Trophoblast cell (in vitro differentiated cells and primary cell): ENCODE data around the gene ANKMY1.

ENCODE experiments used
- DNase-seq, 2 donors: peaks; one replicate each; pipeline ENCODE4 v3.0.0-alpha.2; 2016
- H2AFZ ChIP-seq: 2 replicates; pipeline ENCODE4 v1.6.1; 2013; ENCODE audit warnings: low read length, moderate library complexity, mild to moderate bottlenecking; ENCODE audit not compliant: insufficient read depth, poor library complexity
- H2AK5ac ChIP-seq: 2 replicates; pipeline ENCODE4 v1.6.1; 2013; ENCODE audit warnings: mild to moderate bottlenecking, low read length
- H2BK120ac ChIP-seq: 2 replicates; pipeline ENCODE4 v1.6.1; 2013; ENCODE audit warnings: low read length, mild to moderate bottlenecking, moderate library complexity; ENCODE audit not compliant: insufficient read depth, poor library complexity
- H2BK12ac ChIP-seq: 2 replicates; pipeline ENCODE4 v1.6.1; 2013; ENCODE audit warnings: mild to moderate bottlenecking, low read length, moderate library complexity
- H2BK5ac ChIP-seq: 2 replicates; pipeline ENCODE4 v1.6.1; 2013; ENCODE audit warnings: low read length, low read depth, moderate library complexity, mild to moderate bottlenecking; ENCODE audit not compliant: poor library complexity
- H3K14ac ChIP-seq: 2 replicates; pipeline ENCODE4 v1.6.1; 2013; ENCODE audit warnings: mild to moderate bottlenecking, low read length
- H3K18ac ChIP-seq: 2 replicates; pipeline ENCODE4 v1.6.1; 2013; ENCODE audit warnings: mild to moderate bottlenecking, low read length
- H3K23ac ChIP-seq: 2 replicates; pipeline ENCODE4 v1.6.1; 2013; ENCODE audit warnings: low read length
- H3K27ac ChIP-seq: 2 replicates; pipeline ENCODE4 v1.5.1; 2013; ENCODE audit warnings: low read depth, mild to moderate bottlenecking, inconsistent platforms, low read length, moderate library complexity
- H3K27me3 ChIP-seq: 2 replicates; pipeline ENCODE4 v1.6.1; 2013; ENCODE audit warnings: inconsistent platforms, mild to moderate bottlenecking, low read length, moderate library complexity; ENCODE audit not compliant: insufficient read depth
- H3K36me3 ChIP-seq, 2 experiments: 1 replicate in 1 of 2; 2 replicates in 1 of 2; pipeline ENCODE4 v1.6.1; 2013; ENCODE audit warnings: low read length in 2 of 2, mild to moderate bottlenecking in 2 of 2, moderate library complexity in 1 of 2; ENCODE audit not compliant: insufficient read depth in 2 of 2, control insufficient read depth in 1 of 2
- H3K4ac ChIP-seq: 2 replicates; pipeline ENCODE4 v1.6.1; 2013; ENCODE audit warnings: low read depth, mild to moderate bottlenecking, low read length, moderate library complexity
- H3K4me1 ChIP-seq, 2 experiments: 1 replicate in 1 of 2; 2 replicates in 1 of 2; pipeline ENCODE4 v1.6.1; 2013; ENCODE audit warnings: low read length in 2 of 2, mild to moderate bottlenecking in 2 of 2, moderate library complexity in 1 of 2; ENCODE audit not compliant: insufficient read depth in 2 of 2, control insufficient read depth in 1 of 2
- H3K4me2 ChIP-seq: 2 replicates; pipeline ENCODE4 v1.6.1; 2013; ENCODE audit warnings: inconsistent platforms, mild to moderate bottlenecking, low read length, moderate library complexity
- H3K4me3 ChIP-seq: 2 replicates; pipeline ENCODE4 v1.5.1; 2013; ENCODE audit warnings: mild to moderate bottlenecking, low read depth, low read length, inconsistent platforms
- H3K79me1 ChIP-seq: one replicate; pipeline ENCODE4 v1.6.1; 2013; ENCODE audit warnings: low read length
- H3K79me2 ChIP-seq: 2 replicates; pipeline ENCODE4 v1.6.1; 2013; ENCODE audit warnings: low read length, mild to moderate bottlenecking; ENCODE audit not compliant: control insufficient read depth, insufficient read depth, poor library complexity
- H3K9ac ChIP-seq: 2 replicates; pipeline ENCODE4 v1.6.1; 2013; ENCODE audit warnings: mild to moderate bottlenecking, low read length
- H3K9me3 ChIP-seq: 2 replicates; pipeline ENCODE4 v1.6.1; 2013; ENCODE audit warnings: low read depth, mild to moderate bottlenecking, control low read depth, inconsistent platforms, low read length; ENCODE audit not compliant: insufficient read depth
- H4K12ac ChIP-seq: 2 replicates; pipeline ENCODE4 v1.6.1; 2013; ENCODE audit warnings: low read depth, mild to moderate bottlenecking, low read length, moderate library complexity
- H4K8ac ChIP-seq: 2 replicates; pipeline ENCODE4 v1.6.1; 2013; ENCODE audit warnings: low read depth, mild to moderate bottlenecking, low read length, moderate library complexity
- H4K91ac ChIP-seq: one replicate; pipeline ENCODE4 v1.6.1; 2013; ENCODE audit warnings: low read depth, mild to moderate bottlenecking, low read length, moderate library complexity
- WGBS: extraction: QIAGEN DNeasy Blood & Tissue Kit; methylation state at CpG from one replicate; pipeline ENCODE4 v1.1.7; 2013; ENCODE audit warnings: missing lambda C conversion rate; ENCODE audit not compliant: insufficient read length, insufficient coverage; ENCODE audit errors: extremely low coverage; 5-methylcytosine and 5-hydroxymethylcytosine counted together

Gene ANKMY1

DNA sequence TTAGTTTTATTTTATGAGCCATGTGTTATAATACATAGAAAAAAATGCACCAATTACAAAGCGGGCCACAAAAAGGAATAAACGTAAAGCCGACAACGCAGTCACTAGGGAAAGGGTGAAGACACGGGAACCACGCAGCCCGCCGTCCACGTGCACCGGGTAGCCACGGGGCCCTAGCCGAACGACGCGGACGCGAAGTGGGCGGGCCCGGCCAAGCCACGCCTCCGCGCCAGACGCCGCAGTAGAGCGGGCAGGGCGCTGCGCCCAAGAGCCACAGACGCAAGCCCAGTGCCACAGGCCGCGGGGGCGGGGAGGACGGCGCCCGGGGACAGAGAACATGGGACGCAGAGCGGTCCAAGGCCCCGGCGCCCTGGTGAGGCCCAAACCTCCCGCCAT lies 2.3 kb upstream of the ANKMY1 start, which contains the start of gene DUSP28:
TSS of gene DUSP28 (plus strand) at position 274 of the 396 bp plus-strand sequence. CDS start 328 bp downstream, outside the sequence.
- Histone ChIP-seq H2BK5ac (peak within 1 kb of the TSS; percentile 58), H4K8ac (peak within 1 kb of the TSS; percentile 90), H3K9ac (peak within 1 kb of the TSS; percentile 84), H2AFZ (peak within 1 kb of the TSS; percentile 61), H4K91ac (peak within 1 kb of the TSS; percentile 87), H3K4me2 (peak within 1 kb of the TSS; percentile 84), H3K79me2 (peaks cover 5% of the 10 kb centered on the region), H3K36me3 (no peaks in the 10 kb centered on the region), H3K27ac (peak within 1 kb of the TSS; percentile 83), H3K14ac (peak within 1 kb of the TSS; percentile 74), H2BK120ac (peak within 1 kb of the TSS; percentile 76), H3K18ac (peak within 1 kb of the TSS; percentile 76), H3K4me1 (peaks cover 0 to 11% of the 10 kb centered on the region in 2 experiments), H2BK12ac (no peak within 1 kb of the TSS), H3K4me3 (peak within 1 kb of the TSS; percentile 91), H3K27me3 (no peaks in the 10 kb centered on the region), H3K4ac (peak within 1 kb of the TSS; percentile 72), H4K12ac (peak within 1 kb of the TSS; percentile 83), H3K9me3 (no peaks in the 10 kb centered on the region), H3K79me1 (peaks cover 9% of the 10 kb centered on the region), H2AK5ac (no peak within 1 kb of the TSS), H3K23ac (no peak within 1 kb of the TSS)
- DNase-seq = peak; percentile 91 to 92
- WGBS = no CpG with 5 or more reads among the region's 39 CpGs

DNA sequence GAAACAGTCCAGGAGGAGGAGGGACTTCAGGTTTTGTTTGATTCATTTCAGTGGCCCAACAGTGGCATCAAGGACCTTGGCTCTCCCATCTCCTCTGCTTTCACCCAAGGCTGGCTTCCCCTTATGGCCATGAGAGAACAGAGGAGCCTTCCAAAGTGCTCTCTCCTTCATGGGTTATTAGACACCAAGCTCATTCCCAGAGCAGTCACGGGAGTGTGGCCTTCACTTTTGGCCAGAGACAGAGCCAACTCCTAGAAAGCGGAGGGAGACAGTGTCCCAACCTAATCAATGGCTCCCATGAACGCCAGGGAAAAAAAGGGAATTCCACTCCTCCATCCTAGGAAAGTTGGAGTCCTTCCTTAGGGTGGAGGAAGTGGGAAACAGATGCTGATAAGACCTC lies 1.5 kb upstream of the ANKMY1 start:
- Histone ChIP-seq H2BK120ac (no peak overlapping the region), H3K27ac (no peak overlapping the region), H3K23ac (no peak overlapping the region), H2BK5ac (no peak overlapping the region), H2BK12ac (no peak overlapping the region), H3K79me1 (peaks cover 9% of the 10 kb centered on the region), H4K8ac (no peak overlapping the region), H4K91ac (no peak overlapping the region), H3K79me2 (peaks cover 5% of the 10 kb centered on the region), H2AFZ (no peak overlapping the region), H3K9me3 (no peaks in the 10 kb centered on the region), H3K27me3 (no peaks in the 10 kb centered on the region), H3K9ac (no peak overlapping the region), H3K4me1 (peaks cover 0 to 11% of the 10 kb centered on the region in 2 experiments), H3K36me3 (no peaks in the 10 kb centered on the region), H2AK5ac (no peak overlapping the region), H3K4ac (no peak overlapping the region), H3K4me3 (no peak overlapping the region), H3K4me2 (no peak overlapping the region), H3K18ac (no peak overlapping the region), H3K14ac (no peak overlapping the region), H4K12ac (no peak overlapping the region)
- no peak for DNase-seq
- WGBS = no CpG with 5 or more reads among the region's 3 CpGs

DNA sequence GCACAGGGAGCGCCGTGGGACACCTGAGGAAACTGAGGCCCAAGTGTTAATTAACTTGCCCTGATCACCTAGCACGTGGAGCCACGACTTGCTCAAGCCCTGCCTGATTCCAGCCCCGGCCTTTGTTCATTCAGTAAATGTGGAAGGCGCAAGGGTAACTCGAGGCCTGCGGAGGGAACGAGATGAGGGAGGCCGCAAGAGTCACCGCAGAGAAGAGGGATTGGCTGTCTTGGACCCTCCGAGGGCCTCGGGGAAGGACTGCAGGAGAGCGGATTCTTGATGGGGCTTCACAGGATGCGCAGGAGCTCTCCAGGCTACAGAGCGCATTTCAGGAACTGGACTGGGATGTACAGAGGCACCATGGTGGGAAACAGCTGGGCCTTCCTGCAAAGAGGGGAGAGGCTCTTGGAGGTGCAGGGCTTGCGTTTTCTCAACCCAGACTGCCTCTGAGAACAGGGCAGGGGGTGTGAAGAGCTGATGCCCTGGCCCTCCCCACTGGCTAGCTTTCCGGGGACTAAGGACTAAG lies 511 bp upstream of the ANKMY1 start:
- Histone ChIP-seq H3K27ac (no peak overlapping the region), H2AFZ (no peak overlapping the region), H4K8ac (no peak overlapping the region), H3K4me3 (no peak overlapping the region), H3K23ac (no peak overlapping the region), H2BK120ac (no peak overlapping the region), H3K27me3 (no peaks in the 10 kb centered on the region), H2BK12ac (no peak overlapping the region), H4K91ac (no peak overlapping the region), H3K14ac (no peak overlapping the region), H3K9me3 (no peaks in the 10 kb centered on the region), H2AK5ac (no peak overlapping the region), H3K4ac (no peak overlapping the region), H3K18ac (no peak overlapping the region), H2BK5ac (no peak overlapping the region), H3K79me1 (peaks cover 9% of the 10 kb centered on the region), H3K4me1 (peaks cover 0 to 11% of the 10 kb centered on the region in 2 experiments), H3K36me3 (peaks cover 3 to 5% of the 10 kb centered on the region in 2 experiments), H4K12ac (no peak overlapping the region), H3K9ac (no peak overlapping the region), H3K4me2 (peak overlapping the region; percentile 67), H3K79me2 (peaks cover 5% of the 10 kb centered on the region)
- no CpG with 5 or more reads among the region's 18 CpGs for WGBS
- no peak for DNase-seq

DNA sequence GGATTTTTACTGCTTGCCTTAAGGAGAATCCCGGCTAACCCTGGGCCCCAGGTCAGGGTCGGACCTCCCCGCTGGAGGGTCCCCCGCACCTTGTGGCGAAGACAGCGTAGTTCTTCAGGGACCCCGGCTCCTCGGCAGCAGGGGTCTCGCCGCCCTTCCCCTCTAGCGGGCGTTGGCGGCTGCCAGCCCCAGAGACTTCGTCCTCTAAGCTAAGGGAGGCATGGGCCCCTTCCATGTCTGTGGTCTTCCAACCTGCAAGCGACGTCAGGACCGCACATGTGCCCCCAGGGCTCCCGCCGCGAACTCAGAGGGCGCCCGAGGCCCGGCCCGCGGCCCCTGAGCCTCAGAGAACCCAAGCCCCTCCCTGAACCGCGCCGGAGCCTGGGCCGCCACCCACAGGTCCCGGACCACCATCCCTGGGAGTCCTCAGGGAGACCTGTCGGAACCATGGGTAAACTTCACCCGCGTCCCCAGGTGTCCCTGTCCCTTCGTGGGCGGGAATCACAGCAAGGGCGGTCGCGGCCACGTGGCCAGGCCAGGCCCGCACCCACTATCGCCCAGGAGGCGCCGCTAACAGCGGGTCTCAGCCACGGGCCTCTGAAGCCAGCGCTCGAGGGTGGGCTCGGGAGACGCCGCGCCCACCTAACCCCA lies 562 bp downstream of the ANKMY1 start:
- WGBS = no CpG with 5 or more reads among the region's 51 CpGs
- H3K4me2 ChIP-seq = peak overlapping the region; percentile 67
- H3K18ac ChIP-seq = peak overlapping the region; percentile 39
- H3K14ac ChIP-seq = no peak overlapping the region
- no peaks in the 10 kb centered on the region for H3K27me3 ChIP-seq
- no peak overlapping the region for H2BK5ac ChIP-seq
- no peak overlapping the region for H4K8ac ChIP-seq
- peaks cover 0 to 11% of the 10 kb centered on the region in 2 experiments for H3K4me1 ChIP-seq
- no peak overlapping the region for H4K91ac ChIP-seq
- H3K36me3 ChIP-seq = peaks cover 6 to 8% of the 10 kb centered on the region in 2 experiments
- H3K9me3 ChIP-seq = peaks cover 2% of the 10 kb centered on the region
- H3K4ac ChIP-seq = no peak overlapping the region
- H3K4me3 ChIP-seq = no peak overlapping the region
- peaks cover 5% of the 10 kb centered on the region for H3K79me2 ChIP-seq
- H2AK5ac ChIP-seq = no peak overlapping the region
- H2BK120ac ChIP-seq = no peak overlapping the region
- no peak overlapping the region for H2BK12ac ChIP-seq
- no peak overlapping the region for H2AFZ ChIP-seq
- H3K79me1 ChIP-seq = peaks cover 9% of the 10 kb centered on the region
- H3K9ac ChIP-seq = no peak overlapping the region
- no peak overlapping the region for H3K27ac ChIP-seq
- no peak overlapping the region for H3K23ac ChIP-seq
- peak in 1 of 2 donors; percentile 16 for DNase-seq
- no peak overlapping the region for H4K12ac ChIP-seq
